Breast epithelium (tissue), 4 donors: ENCODE results near the gene TNS3. TPM values are rescaled to one million over a fixed set of nuclear protein-coding genes. Genes with fewer than 3 reads are reported as not detected.

Source experiments
- DNase-seq, 2 donors: peaks; one replicate each; pipeline ENCODE4 v3.0.0-alpha.2; 2019; ENCODE audit warnings: low spot score in 2 of 2
- H3K27ac ChIP-seq, 2 donors: fragments of 200-600 bp; sonication (generic) in 1 of 2; one replicate each; pipeline ENCODE4 v1.5.1; 2016 to 2019; ENCODE audit warnings: mild to moderate bottlenecking in 1 of 2
- H3K27me3 ChIP-seq, 2 donors: fragments of 200-600 bp; sonication (generic) in 1 of 2; one replicate each; pipeline versions ENCODE4 v1.5.1 to v1.6.0; 2017 to 2019; ENCODE audit warnings: control low read depth in 1 of 2, mild to moderate bottlenecking in 1 of 2
- H3K36me3 ChIP-seq: fragments of 200-600 bp; one replicate; pipeline ENCODE4 v1.5.1; 2019
- H3K4me1 ChIP-seq, 2 donors: fragments of 200-600 bp; sonication (generic); one replicate each; pipeline ENCODE4 v1.5.1; 2016 to 2019; ENCODE audit warnings: control low read depth in 1 of 2
- H3K4me3 ChIP-seq, 3 donors: fragments of 200-600 bp; sonication (generic); 1 replicate in 2 of 3; 2 replicates in 1 of 3; pipeline ENCODE4 v1.5.1; 2016 to 2019; ENCODE audit warnings: mild to moderate bottlenecking in 3 of 3, moderate library complexity in 2 of 3
- H3K9me3 ChIP-seq, 2 donors: fragments of 200-600 bp; sonication (generic) in 1 of 2; one replicate each; pipeline ENCODE4 v1.5.1; 2016 to 2019; ENCODE audit warnings: control low read depth in 1 of 2
- CTCF ChIP-seq, 3 donors: fragments of 450-650 bp; IDR thresholded peaks; one replicate each; pipeline ENCODE4 v1.5.1; 2016 to 2017; ENCODE audit warnings: antibody characterized with exemption in 3 of 3, mild to moderate bottlenecking in 3 of 3, moderate library complexity in 3 of 3
- POLR2A ChIP-seq: fragments of 450-650 bp; IDR thresholded peaks from one replicate; pipeline ENCODE4 v1.6.1; 2016; ENCODE audit warnings: antibody characterized with exemption, mild to moderate bottlenecking, moderate library complexity
- POLR2AphosphoS5 ChIP-seq, 3 donors: sonication (generic); formaldehyde crosslinking; IDR thresholded peaks; one replicate each; pipeline ENCODE4 v1.6.1; 2017; ENCODE audit warnings: antibody characterized with exemption in 3 of 3
- intact Hi-C: fragments of 100-400 bp; cut with DNase I; formaldehyde crosslinking; loops from one replicate; pipeline ENCODE4 v1.15.1; 2023; ENCODE audit warnings: low total_unique reads
- total RNA-seq, 3 donors: library from RNA; depleted of rRNA; stranded (reverse); fragments of >200 nt; gene quantifications; one replicate each; pipeline ENCODE4 v1.1.0, GENCODE V29; 2016

TNS3 gene
- total RNA-seq, 3 donors from 2014 or later: 41.0 to 78.1 (median 56.2) TPM

GRCh38 chr7:47580811-47581331 lies 1.0 kb downstream of the TNS3 start:
- no peak for TF ChIP-seq CTCF (IDR thresholded peaks at IDR 0.05)
- no peak for TF ChIP-seq POLR2AphosphoS5 (IDR thresholded peaks at IDR 0.05)
- no peak for TF ChIP-seq POLR2A
- peaks cover 0 to 4% of the 10 kb centered on the region in 2 donors for H3K9me3 ChIP-seq
- no peaks in the 10 kb centered on the region for H3K36me3 ChIP-seq
- H3K27ac ChIP-seq: peak overlapping the region; percentile 68 to 85
- intact Hi-C loops: loop anchor here (1.0 kb wide), 1 partner anchor 121 kb away; no protein-coding TSS in a partner anchor
- peak overlapping the region; percentile 68 to 89 (median 71) for H3K4me3 ChIP-seq
- no peak for DNase-seq
- H3K27me3 ChIP-seq: no peaks in the 10 kb centered on the region
- H3K4me1 ChIP-seq: peaks cover 4 to 25% of the 10 kb centered on the region in 2 donors

GRCh38 chr7:47580175-47580706 lies 1.7 kb downstream of the TNS3 start:
- Histone ChIP-seq H3K4me3 (peak overlapping the region in 1 of 3 donors; percentile 89), H3K27ac (no peak overlapping the region), H3K4me1 (peaks cover 4 to 26% of the 10 kb centered on the region in 2 donors), H3K9me3 (peaks cover 0 to under 1% of the 10 kb centered on the region in 2 donors), H3K36me3 (no peaks in the 10 kb centered on the region), H3K27me3 (no peaks in the 10 kb centered on the region)
- TF ChIP-seq POLR2A (no peak), CTCF (IDR thresholded peaks at IDR 0.05) (no peak), POLR2AphosphoS5 (IDR thresholded peaks at IDR 0.05) (no peak)
- intact Hi-C loops: no loop called here
- no peak for DNase-seq

GRCh38 chr7:47579458-47579857 lies 2.5 kb downstream of the TNS3 start:
- TF ChIP-seq POLR2A (no peak), CTCF (IDR thresholded peaks at IDR 0.05) (no peak), POLR2AphosphoS5 (IDR thresholded peaks at IDR 0.05) (no peak)
- H3K4me1 ChIP-seq: peaks cover 4 to 33% of the 10 kb centered on the region in 2 donors
- intact Hi-C loops: no loop called here

GRCh38 chr7:47578579-47579270 lies 3.2 kb downstream of the TNS3 start:
- H3K4me1 ChIP-seq: peaks cover 5 to 37% of the 10 kb centered on the region in 2 donors
- no peaks in the 10 kb centered on the region for H3K27me3 ChIP-seq
- no peak for DNase-seq
- intact Hi-C loops: no loop called here
- peak overlapping the region; percentile 44 to 86 for H3K27ac ChIP-seq
- TF ChIP-seq POLR2AphosphoS5 (IDR thresholded peaks at IDR 0.05) (peak in 1 of 3 donors; percentile 18), POLR2A (no peak)
- H3K36me3 ChIP-seq: no peaks in the 10 kb centered on the region
- peak overlapping the region in 1 of 3 donors; percentile 33 for H3K4me3 ChIP-seq
- H3K9me3 ChIP-seq: no peaks in the 10 kb centered on the region

More at GRCh38 chr7:47579458-47579857, 2.5 kb downstream of the TNS3 start:
- DNase-seq: no peak
- H3K36me3 ChIP-seq: no peaks in the 10 kb centered on the region
- peak overlapping the region; percentile 44 to 86 for H3K27ac ChIP-seq
- H3K27me3 ChIP-seq: no peaks in the 10 kb centered on the region
- no peaks in the 10 kb centered on the region for H3K9me3 ChIP-seq
- H3K4me3 ChIP-seq: no peak overlapping the region

- H3K4me1 ChIP-seq: peaks cover 9 to 37% of the 10 kb centered on the region in 2 donors
- peak overlapping the region; percentile 62 to 90 for H3K27ac ChIP-seq
- intact Hi-C loops: no loop called here
- no peak for TF ChIP-seq POLR2AphosphoS5 (IDR thresholded peaks at IDR 0.05)
- TF ChIP-seq CTCF (IDR thresholded peaks at IDR 0.05): no peak
- TF ChIP-seq POLR2A: no peak
- H3K27me3 ChIP-seq: no peaks in the 10 kb centered on the region
- no peak for DNase-seq
- no peaks in the 10 kb centered on the region for H3K36me3 ChIP-seq
- H3K4me3 ChIP-seq: peak overlapping the region in 1 of 3 donors; percentile 39
- no peaks in the 10 kb centered on the region for H3K9me3 ChIP-seq
These were observed 4.5 kb downstream of the TNS3 start for GRCh38 chr7:47577321-47577919.
